GM12865 (cell line): ENCODE results near the gene PRLR.
A peak's percentile ranks its signal among the peaks of the same experiment; 100 is the strongest.

Experiments
- DNase-seq: peaks from one replicate; pipeline ENCODE4 v3.0.0; 2010; ENCODE audit warnings: low read depth
- H3K4me3 ChIP-seq: 2 replicates; pipeline ENCODE4 v1.5.1; 2011; ENCODE audit warnings: mild to moderate bottlenecking, low read depth, low read length, control low read depth
- CTCF ChIP-seq: IDR thresholded peaks from 2 replicates; pipeline ENCODE4 v1.5.1; 2011; ENCODE audit warnings: low read length, control low read depth, low read depth, inconsistent platforms; ENCODE audit not compliant: insufficient read depth; ENCODE audit errors: missing control alignments

The PRLR gene

GRCh38 chr5:35236770-35237169 is 6.5 kb upstream of the PRLR start:
- no peak for TF ChIP-seq CTCF
- H3K4me3 ChIP-seq, result no peak overlapping the region
- no peak for DNase-seq

GRCh38 chr5:35233601-35234000 is 3.3 kb upstream of the PRLR start:
- H3K4me3 ChIP-seq, result no peak overlapping the region
- no peak for DNase-seq
- TF ChIP-seq CTCF, result no peak

- no peak for DNase-seq
- TF ChIP-seq CTCF, result no peak
- no peak overlapping the region for H3K4me3 ChIP-seq
Measured at GRCh38 chr5:35233121-35233520, 2.8 kb upstream of the PRLR start.

GRCh38 chr5:35232124-35232523 is 1.8 kb upstream of the PRLR start:
- no peak for TF ChIP-seq CTCF
- H3K4me3 ChIP-seq, result no peak overlapping the region
- no peak for DNase-seq

- DNase-seq, result peak; percentile 50
- peak overlapping the region; percentile 65 for H3K4me3 ChIP-seq
- TF ChIP-seq CTCF, result peak; percentile 17
Measured at GRCh38 chr5:35229076-35230037, 930 bp downstream of the PRLR start.

- H3K4me3 ChIP-seq, result no peak overlapping the region
- DNase-seq, result no peak
- TF ChIP-seq CTCF, result no peak
Measured at GRCh38 chr5:35228310-35228709, 2.0 kb downstream of the PRLR start.
